Measurements from ENCODE around the gene TRPC1.

The TRPC1 gene

GRCh38 chr3:142801746-142802145 is 77.9 kb downstream of the TRPC1 start:
- Histone ChIP-seq H3K4me3 (ENCODE audit: low read depth in 1 of 2, low read length in 2 of 2) (no peak overlapping the region), H3K27me3 (ENCODE audit: control insufficient read depth in 1 of 2, insufficient read depth in 2 of 2, low read length in 2 of 2) (no peaks in the 10 kb centered on the region), H3K27ac (ENCODE audit: low read depth, low read length) (no peak overlapping the region), H3K9ac (ENCODE audit: low read length) (no peak overlapping the region), H3K9me3 (ENCODE audit: low read length) (no peaks in the 10 kb centered on the region), H3K36me3 (ENCODE audit: insufficient read depth, low read length) (peaks cover 6% of the 10 kb centered on the region), H3K4me1 (ENCODE audit: insufficient read depth, low read length) (no peaks in the 10 kb centered on the region)

GRCh38 chr3:142802891-142803290 is 79.1 kb downstream of the TRPC1 start:
- Histone ChIP-seq H3K27ac (ENCODE audit: low read depth, low read length) (no peak overlapping the region), H3K27me3 (ENCODE audit: control insufficient read depth in 1 of 2, insufficient read depth in 2 of 2, low read length in 2 of 2) (no peaks in the 10 kb centered on the region), H3K4me1 (ENCODE audit: insufficient read depth, low read length) (no peaks in the 10 kb centered on the region), H3K9ac (ENCODE audit: low read length) (no peak overlapping the region), H3K9me3 (ENCODE audit: low read length) (no peaks in the 10 kb centered on the region), H3K4me3 (ENCODE audit: low read depth in 1 of 2, low read length in 2 of 2) (no peak overlapping the region), H3K36me3 (ENCODE audit: insufficient read depth, low read length) (peaks cover 6% of the 10 kb centered on the region)

- Histone ChIP-seq H3K27me3 (ENCODE audit: control insufficient read depth in 1 of 2, insufficient read depth in 2 of 2, low read length in 2 of 2) (no peaks in the 10 kb centered on the region), H3K36me3 (ENCODE audit: insufficient read depth, low read length) (peaks cover 6% of the 10 kb centered on the region), H3K4me3 (ENCODE audit: low read depth in 1 of 2, low read length in 2 of 2) (no peak overlapping the region), H3K27ac (ENCODE audit: low read depth, low read length) (no peak overlapping the region), H3K4me1 (ENCODE audit: insufficient read depth, low read length) (no peaks in the 10 kb centered on the region), H3K9me3 (ENCODE audit: low read length) (no peaks in the 10 kb centered on the region), H3K9ac (ENCODE audit: low read length) (no peak overlapping the region)
These were observed 84.5 kb downstream of the TRPC1 start for GRCh38 chr3:142808103-142808917.

DNA sequence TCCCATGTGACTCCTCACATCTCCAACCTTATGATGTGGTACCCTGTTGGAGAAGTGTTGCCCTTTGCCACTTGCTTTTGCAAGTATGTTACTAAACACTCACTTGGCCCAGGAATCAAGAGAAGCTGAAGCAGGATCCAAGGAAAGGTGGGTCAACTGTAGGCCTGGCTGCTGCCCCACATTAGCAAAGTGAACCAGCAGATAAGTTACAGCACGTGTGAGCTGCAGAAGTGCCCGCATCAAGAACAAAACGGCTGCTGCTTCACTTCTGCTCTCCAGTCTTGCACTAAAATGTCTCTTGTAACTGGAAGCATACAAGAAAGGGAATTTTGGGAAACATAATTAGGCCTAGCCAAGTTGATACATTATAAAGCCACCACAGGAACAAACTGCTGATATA is 85.4 kb downstream of the TRPC1 start:
- H3K27me3 ChIP-seq (ENCODE audit: control insufficient read depth in 1 of 2, insufficient read depth in 2 of 2, low read length in 2 of 2) = no peaks in the 10 kb centered on the region
- H3K9me3 ChIP-seq (ENCODE audit: low read length) = no peaks in the 10 kb centered on the region
- peaks cover 5% of the 10 kb centered on the region for H3K36me3 ChIP-seq (ENCODE audit: insufficient read depth, low read length)
- no peak overlapping the region for H3K4me3 ChIP-seq (ENCODE audit: low read depth in 1 of 2, low read length in 2 of 2)
- no peak overlapping the region for H3K9ac ChIP-seq (ENCODE audit: low read length)
- H3K4me1 ChIP-seq (ENCODE audit: insufficient read depth, low read length) = no peaks in the 10 kb centered on the region
- H3K27ac ChIP-seq (ENCODE audit: low read depth, low read length) = no peak overlapping the region

DNA sequence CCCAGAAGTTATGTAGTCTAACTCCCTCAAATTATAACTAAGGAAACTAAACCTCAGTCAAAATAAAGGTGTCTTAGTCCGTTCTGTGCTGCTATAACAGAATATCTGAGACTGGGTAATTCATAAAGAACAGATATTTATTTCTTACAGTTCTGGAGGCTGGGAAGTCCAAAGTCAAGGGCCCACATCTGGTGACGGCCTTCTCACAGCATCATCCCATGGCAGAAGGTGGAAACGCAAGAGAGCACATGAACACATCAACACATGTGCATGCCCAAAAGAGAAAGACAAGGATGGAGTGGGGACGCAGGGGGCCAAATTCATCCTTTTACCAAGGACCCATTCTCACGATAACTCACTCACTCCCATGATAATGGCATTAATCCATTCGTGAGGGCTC is 92.0 kb downstream of the TRPC1 start:
- Histone ChIP-seq H3K36me3 (ENCODE audit: insufficient read depth, low read length) (no peaks in the 10 kb centered on the region), H3K4me1 (ENCODE audit: insufficient read depth, low read length) (no peaks in the 10 kb centered on the region), H3K27ac (ENCODE audit: low read depth, low read length) (no peak overlapping the region), H3K27me3 (ENCODE audit: control insufficient read depth in 1 of 2, insufficient read depth in 2 of 2, low read length in 2 of 2) (no peaks in the 10 kb centered on the region), H3K9ac (ENCODE audit: low read length) (no peak overlapping the region), H3K4me3 (ENCODE audit: low read depth in 1 of 2, low read length in 2 of 2) (no peak overlapping the region), H3K9me3 (ENCODE audit: low read length) (no peaks in the 10 kb centered on the region)

GRCh38 chr3:142817356-142817755 is 93.5 kb downstream of the TRPC1 start:
- Histone ChIP-seq H3K9me3 (ENCODE audit: low read length) (no peaks in the 10 kb centered on the region), H3K4me3 (ENCODE audit: low read depth in 1 of 2, low read length in 2 of 2) (no peak overlapping the region), H3K27ac (ENCODE audit: low read depth, low read length) (no peak overlapping the region), H3K36me3 (ENCODE audit: insufficient read depth, low read length) (no peaks in the 10 kb centered on the region), H3K4me1 (ENCODE audit: insufficient read depth, low read length) (no peaks in the 10 kb centered on the region), H3K9ac (ENCODE audit: low read length) (no peak overlapping the region), H3K27me3 (ENCODE audit: control insufficient read depth in 1 of 2, insufficient read depth in 2 of 2, low read length in 2 of 2) (no peaks in the 10 kb centered on the region)

- H3K27ac ChIP-seq (ENCODE audit: low read depth, low read length) = no peak overlapping the region
These were observed 94.1 kb downstream of the TRPC1 start for GRCh38 chr3:142817897-142818296.

GRCh38 chr3:142818651-142819050 is 94.8 kb downstream of the TRPC1 start:
- Histone ChIP-seq H3K27ac (ENCODE audit: low read depth, low read length) (no peak overlapping the region), H3K9me3 (ENCODE audit: low read length) (no peaks in the 10 kb centered on the region), H3K9ac (ENCODE audit: low read length) (no peak overlapping the region), H3K4me3 (ENCODE audit: low read depth in 1 of 2, low read length in 2 of 2) (no peak overlapping the region), H3K36me3 (ENCODE audit: insufficient read depth, low read length) (no peaks in the 10 kb centered on the region), H3K27me3 (ENCODE audit: control insufficient read depth in 1 of 2, insufficient read depth in 2 of 2, low read length in 2 of 2) (no peaks in the 10 kb centered on the region), H3K4me1 (ENCODE audit: insufficient read depth, low read length) (no peaks in the 10 kb centered on the region)

More at GRCh38 chr3:142817897-142818296, 94.1 kb downstream of the TRPC1 start:
- H3K4me1 ChIP-seq (ENCODE audit: insufficient read depth, low read length) = no peaks in the 10 kb centered on the region
- no peak overlapping the region for H3K4me3 ChIP-seq (ENCODE audit: low read depth in 1 of 2, low read length in 2 of 2)
- H3K27me3 ChIP-seq (ENCODE audit: control insufficient read depth in 1 of 2, insufficient read depth in 2 of 2, low read length in 2 of 2) = no peaks in the 10 kb centered on the region
- no peak overlapping the region for H3K9ac ChIP-seq (ENCODE audit: low read length)
- no peaks in the 10 kb centered on the region for H3K36me3 ChIP-seq (ENCODE audit: insufficient read depth, low read length)
- H3K9me3 ChIP-seq (ENCODE audit: low read length) = no peaks in the 10 kb centered on the region

DNA sequence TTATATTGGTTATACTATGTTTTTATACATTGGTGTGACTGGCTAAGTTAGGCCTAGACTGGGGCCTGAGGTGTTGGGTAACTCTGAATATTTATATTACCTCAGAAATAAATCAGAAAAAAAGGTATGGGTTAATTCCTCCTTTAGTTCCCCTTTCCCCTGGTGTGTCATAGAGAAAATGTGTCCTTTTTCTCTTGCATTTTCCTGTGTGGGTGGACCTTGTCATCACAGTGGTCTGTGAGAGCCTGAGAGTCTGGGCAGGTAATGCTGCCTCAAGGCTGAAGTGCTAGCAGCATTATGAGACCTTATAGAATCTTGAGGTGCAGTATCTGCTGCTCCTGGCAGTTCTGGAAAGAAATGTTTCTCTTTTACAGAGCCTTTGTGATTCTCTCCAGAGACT is 95.3 kb downstream of the TRPC1 start:
- Histone ChIP-seq H3K4me3 (ENCODE audit: low read depth in 1 of 2, low read length in 2 of 2) (no peak overlapping the region), H3K27ac (ENCODE audit: low read depth, low read length) (no peak overlapping the region), H3K4me1 (ENCODE audit: insufficient read depth, low read length) (no peaks in the 10 kb centered on the region), H3K27me3 (ENCODE audit: control insufficient read depth in 1 of 2, insufficient read depth in 2 of 2, low read length in 2 of 2) (no peaks in the 10 kb centered on the region), H3K9ac (ENCODE audit: low read length) (no peak overlapping the region), H3K9me3 (ENCODE audit: low read length) (no peaks in the 10 kb centered on the region), H3K36me3 (ENCODE audit: insufficient read depth, low read length) (no peaks in the 10 kb centered on the region)

GRCh38 chr3:142828703-142829305 is 105.0 kb downstream of the TRPC1 start:
- H3K27ac ChIP-seq (ENCODE audit: low read depth, low read length) = no peak overlapping the region
- H3K4me1 ChIP-seq (ENCODE audit: insufficient read depth, low read length) = no peaks in the 10 kb centered on the region
- no peaks in the 10 kb centered on the region for H3K36me3 ChIP-seq (ENCODE audit: insufficient read depth, low read length)
- no peaks in the 10 kb centered on the region for H3K9me3 ChIP-seq (ENCODE audit: low read length)
- H3K27me3 ChIP-seq (ENCODE audit: control insufficient read depth in 1 of 2, insufficient read depth in 2 of 2, low read length in 2 of 2) = no peaks in the 10 kb centered on the region
- no peak overlapping the region for H3K9ac ChIP-seq (ENCODE audit: low read length)
- H3K4me3 ChIP-seq (ENCODE audit: low read depth in 1 of 2, low read length in 2 of 2) = no peak overlapping the region

- Histone ChIP-seq H3K9ac (ENCODE audit: low read length) (no peak overlapping the region), H3K4me1 (ENCODE audit: insufficient read depth, low read length) (no peaks in the 10 kb centered on the region), H3K36me3 (ENCODE audit: insufficient read depth, low read length) (no peaks in the 10 kb centered on the region), H3K4me3 (ENCODE audit: low read depth in 1 of 2, low read length in 2 of 2) (no peak overlapping the region), H3K27ac (ENCODE audit: low read depth, low read length) (no peak overlapping the region), H3K27me3 (ENCODE audit: control insufficient read depth in 1 of 2, insufficient read depth in 2 of 2, low read length in 2 of 2) (no peaks in the 10 kb centered on the region), H3K9me3 (ENCODE audit: low read length) (no peaks in the 10 kb centered on the region)
These were observed 113.7 kb downstream of the TRPC1 start for GRCh38 chr3:142837526-142837925.

DNA sequence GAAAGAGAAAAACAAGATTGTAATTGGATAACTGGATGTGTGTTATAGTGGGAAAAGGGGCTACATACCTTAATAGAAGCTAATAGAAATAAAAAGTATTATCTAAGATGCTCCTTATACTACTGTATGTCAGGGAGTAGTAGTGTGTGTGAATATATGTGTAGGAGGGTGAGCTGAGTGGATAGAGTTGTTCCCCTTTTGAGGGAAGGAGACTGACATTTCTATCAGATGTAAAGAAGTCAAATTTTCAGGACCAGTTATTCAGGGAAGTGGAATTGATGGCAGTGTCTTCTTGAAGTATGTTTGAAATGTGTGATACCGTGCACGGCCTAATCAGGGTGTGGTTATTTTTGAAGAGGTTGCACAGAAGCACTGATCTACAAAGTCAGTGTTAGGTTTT is 116.0 kb downstream of the TRPC1 start:
- Histone ChIP-seq H3K36me3 (ENCODE audit: insufficient read depth, low read length) (no peaks in the 10 kb centered on the region), H3K27me3 (ENCODE audit: control insufficient read depth in 1 of 2, insufficient read depth in 2 of 2, low read length in 2 of 2) (no peaks in the 10 kb centered on the region), H3K4me3 (ENCODE audit: low read depth in 1 of 2, low read length in 2 of 2) (no peak overlapping the region), H3K4me1 (ENCODE audit: insufficient read depth, low read length) (no peaks in the 10 kb centered on the region), H3K9me3 (ENCODE audit: low read length) (no peaks in the 10 kb centered on the region), H3K9ac (ENCODE audit: low read length) (no peak overlapping the region), H3K27ac (ENCODE audit: low read depth, low read length) (no peak overlapping the region)
